ENCODE results near the gene LRRC3C. TPM values are rescaled to one million over a fixed set of nuclear protein-coding genes. Genes with fewer than 3 reads are reported as not detected.

LRRC3C gene
- total RNA-seq, 1 experiment from 2014 or later: not detected

DNA sequence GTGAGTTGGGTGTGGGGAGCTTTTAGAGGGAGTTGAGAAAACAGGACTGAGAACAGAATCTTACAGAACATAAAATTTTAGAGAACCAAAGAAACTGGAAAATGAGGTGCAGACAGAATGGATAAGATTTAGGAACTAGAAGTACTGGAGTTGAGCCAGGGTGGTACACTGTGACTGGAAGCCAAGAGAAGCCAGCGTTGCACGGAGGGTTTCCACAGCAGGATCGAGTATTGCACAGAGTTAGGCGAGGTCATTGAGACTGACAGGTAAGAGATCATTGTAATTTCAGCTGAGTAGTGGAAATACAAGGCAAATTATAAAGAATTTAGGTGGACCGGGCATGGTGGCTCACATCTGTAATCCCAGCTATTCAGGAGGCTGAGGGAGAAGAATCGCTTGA is 41.8 kb downstream of the LRRC3C start:
- CTCF ChIA-PET: interaction anchor here (0.6 to 109.6 kb wide), 29 partner anchors 1 to 1147 kb away, joined by 3 to 8195 read pairs (median 9); partner anchors contain the start of genes CSF3, ERBB2, GRB7 and GSDMA
- peaks cover 26% of the 10 kb centered on the region for H3K4me1 Mint-ChIP-seq (ENCODE audit: low read depth, unreplicated experiment)
- peak; percentile 73 for DNase-seq
- intact Hi-C loops (cut with micrococcal nuclease; ENCODE audit: unreplicated experiment): no loop called here
- TF ChIP-seq, protein P1, sequence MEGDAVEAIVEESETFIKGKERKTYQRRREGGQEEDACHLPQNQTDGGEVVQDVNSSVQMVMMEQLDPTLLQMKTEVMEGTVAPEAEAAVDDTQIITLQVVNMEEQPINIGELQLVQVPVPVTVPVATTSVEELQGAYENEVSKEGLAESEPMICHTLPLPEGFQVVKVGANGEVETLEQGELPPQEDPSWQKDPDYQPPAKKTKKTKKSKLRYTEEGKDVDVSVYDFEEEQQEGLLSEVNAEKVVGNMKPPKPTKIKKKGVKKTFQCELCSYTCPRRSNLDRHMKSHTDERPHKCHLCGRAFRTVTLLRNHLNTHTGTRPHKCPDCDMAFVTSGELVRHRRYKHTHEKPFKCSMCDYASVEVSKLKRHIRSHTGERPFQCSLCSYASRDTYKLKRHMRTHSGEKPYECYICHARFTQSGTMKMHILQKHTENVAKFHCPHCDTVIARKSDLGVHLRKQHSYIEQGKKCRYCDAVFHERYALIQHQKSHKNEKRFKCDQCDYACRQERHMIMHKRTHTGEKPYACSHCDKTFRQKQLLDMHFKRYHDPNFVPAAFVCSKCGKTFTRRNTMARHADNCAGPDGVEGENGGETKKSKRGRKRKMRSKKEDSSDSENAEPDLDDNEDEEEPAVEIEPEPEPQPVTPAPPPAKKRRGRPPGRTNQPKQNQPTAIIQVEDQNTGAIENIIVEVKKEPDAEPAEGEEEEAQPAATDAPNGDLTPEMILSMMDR (IDR thresholded peaks at IDR 0.05; ENCODE audit: unreplicated experiment): no peak
- BruUV-seq (replicated peaks): no TSS peak
- H3K4me3 Mint-ChIP-seq (ENCODE audit: low read depth, unreplicated experiment): no peak overlapping the region
- peaks cover 70% of the 10 kb centered on the region for H3K27me3 Mint-ChIP-seq (ENCODE audit: unreplicated experiment)
- H3K36me3 Mint-ChIP-seq (ENCODE audit: insufficient read depth, unreplicated experiment): peaks cover 21% of the 10 kb centered on the region
- peaks cover 3% of the 10 kb centered on the region for H3K9me3 Mint-ChIP-seq (ENCODE audit: low read depth, unreplicated experiment)
- H3K27ac Mint-ChIP-seq (ENCODE audit: unreplicated experiment): no peak overlapping the region

DNA sequence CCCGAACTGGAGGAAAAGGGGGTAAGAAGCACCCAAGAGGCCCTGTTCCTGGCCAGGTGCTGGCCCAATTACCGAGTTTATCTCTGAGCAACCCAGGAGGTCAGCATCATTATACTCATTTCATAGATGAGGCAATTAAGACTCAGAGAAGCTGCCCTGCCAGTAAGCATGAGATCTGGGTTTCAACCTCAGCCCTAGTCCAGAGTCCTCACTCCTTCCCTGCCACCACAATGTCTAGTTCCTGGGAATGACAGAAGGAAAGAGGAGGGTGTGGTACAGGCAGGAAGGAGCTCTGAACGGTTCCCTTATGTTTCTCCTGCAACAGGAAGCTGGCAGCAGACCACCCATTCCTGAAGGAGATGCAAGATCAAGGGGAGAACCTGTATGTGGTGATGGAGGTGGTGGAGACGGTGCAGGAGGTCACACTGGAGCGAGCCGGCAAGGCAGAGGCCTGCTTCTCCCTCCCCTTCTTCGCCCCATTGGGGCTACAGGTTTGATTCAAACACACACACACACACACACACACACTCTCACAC is 42.7 kb downstream of the LRRC3C start:
- intact Hi-C loops (cut with micrococcal nuclease; ENCODE audit: unreplicated experiment): loop anchor here (1.0 kb wide), 1 partner anchor 11 kb away; no protein-coding TSS in a partner anchor
- Mint-ChIP-seq H3K27me3 (ENCODE audit: unreplicated experiment) (peaks cover 69% of the 10 kb centered on the region), H3K36me3 (ENCODE audit: insufficient read depth, unreplicated experiment) (peaks cover 21% of the 10 kb centered on the region), H3K4me3 (ENCODE audit: low read depth, unreplicated experiment) (peak overlapping the region; percentile 5), H3K4me1 (ENCODE audit: low read depth, unreplicated experiment) (peaks cover 26% of the 10 kb centered on the region), H3K9me3 (ENCODE audit: low read depth, unreplicated experiment) (peaks cover 3% of the 10 kb centered on the region), H3K27ac (ENCODE audit: unreplicated experiment) (no peak overlapping the region)
- BruUV-seq (replicated peaks): TSS peak; percentile 41
- DNase-seq: peak; percentile 83
- TF ChIP-seq, protein P1 (IDR thresholded peaks at IDR 0.05; ENCODE audit: unreplicated experiment): no peak
- CTCF ChIA-PET: interaction anchor here (0.6 to 109.6 kb wide), 23 partner anchors 2 to 1148 kb away, joined by 3 to 8195 read pairs (median 17); partner anchors contain the start of genes CSF3, ERBB2, GRB7 and GSDMA

DNA sequence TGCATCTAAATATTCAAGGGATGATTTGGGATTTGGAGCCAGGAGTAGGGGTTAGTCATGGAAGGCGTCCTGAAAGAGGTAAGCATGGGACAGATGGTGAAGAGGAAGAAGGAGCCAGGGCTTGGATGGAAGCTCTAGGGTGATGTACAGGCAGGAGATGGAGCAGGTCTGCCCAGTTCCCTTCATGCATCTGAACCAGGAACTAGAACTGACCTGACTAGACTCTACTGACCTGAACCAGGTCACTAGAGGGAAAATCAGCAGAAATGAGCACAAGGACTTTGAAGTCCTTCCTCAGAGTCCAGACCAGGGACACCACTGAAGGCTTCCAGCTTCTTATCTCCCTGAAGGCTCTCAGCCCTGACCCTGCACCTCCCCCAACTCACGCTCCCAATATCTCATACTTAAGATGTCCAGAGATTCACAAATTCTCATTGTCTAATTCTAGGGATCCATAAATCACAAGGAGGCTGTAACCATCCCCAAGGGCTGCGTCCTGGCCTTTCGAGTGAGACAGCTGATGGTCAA is 43.6 kb downstream of the LRRC3C start:
- Mint-ChIP-seq H3K4me3 (ENCODE audit: low read depth, unreplicated experiment) (no peak overlapping the region), H3K36me3 (ENCODE audit: insufficient read depth, unreplicated experiment) (peaks cover 21% of the 10 kb centered on the region), H3K27me3 (ENCODE audit: unreplicated experiment) (peaks cover 73% of the 10 kb centered on the region), H3K27ac (ENCODE audit: unreplicated experiment) (no peak overlapping the region), H3K4me1 (ENCODE audit: low read depth, unreplicated experiment) (peaks cover 26% of the 10 kb centered on the region), H3K9me3 (ENCODE audit: low read depth, unreplicated experiment) (peaks cover 3% of the 10 kb centered on the region)
- CTCF ChIA-PET: interaction anchor here (0.5 to 109.6 kb wide), 27 partner anchors 3 to 798 kb away, joined by 3 to 8195 read pairs (median 11); partner anchors contain the start of genes CSF3, ERBB2, GRB7 and GSDMA
- intact Hi-C loops (cut with micrococcal nuclease; ENCODE audit: unreplicated experiment): no loop called here
- TF ChIP-seq, protein P1 (IDR thresholded peaks at IDR 0.05; ENCODE audit: unreplicated experiment): no peak
- no peak for DNase-seq
- BruUV-seq (replicated peaks): no TSS peak

DNA sequence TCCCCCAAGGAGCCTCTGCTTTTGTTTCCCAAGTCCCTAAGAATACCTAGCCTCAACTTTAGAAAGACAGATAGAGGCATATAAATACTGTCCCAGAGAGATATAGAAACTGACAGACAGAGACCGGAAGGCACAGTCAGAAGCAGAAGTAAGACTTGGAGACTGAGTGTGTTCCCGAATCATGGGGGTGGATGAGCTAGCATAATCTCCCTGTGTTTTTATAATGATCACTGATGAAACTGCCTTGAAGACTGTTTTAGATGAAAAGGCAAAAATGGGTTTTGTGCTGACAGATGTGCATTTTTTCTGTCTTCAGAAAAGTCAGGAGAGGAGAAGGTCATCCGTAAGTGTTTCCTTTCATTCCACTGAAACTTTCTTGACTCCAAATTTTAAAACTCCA is 44.7 kb downstream of the LRRC3C start:
- Mint-ChIP-seq H3K27me3 (ENCODE audit: unreplicated experiment) (peaks cover 84% of the 10 kb centered on the region), H3K27ac (ENCODE audit: unreplicated experiment) (no peak overlapping the region), H3K4me3 (ENCODE audit: low read depth, unreplicated experiment) (no peak overlapping the region), H3K9me3 (ENCODE audit: low read depth, unreplicated experiment) (no peaks in the 10 kb centered on the region), H3K36me3 (ENCODE audit: insufficient read depth, unreplicated experiment) (peaks cover 14% of the 10 kb centered on the region), H3K4me1 (ENCODE audit: low read depth, unreplicated experiment) (peaks cover 17% of the 10 kb centered on the region)
- no peak for DNase-seq
- BruUV-seq (replicated peaks): no TSS peak
- CTCF ChIA-PET: interaction anchor here (0.5 to 109.6 kb wide), 25 partner anchors 4 to 516 kb away, joined by 3 to 8195 read pairs (median 8); partner anchors contain the start of genes CSF3, ERBB2, GRB7 and GSDMA
- TF ChIP-seq, protein P1 (IDR thresholded peaks at IDR 0.05; ENCODE audit: unreplicated experiment): no peak
- intact Hi-C loops (cut with micrococcal nuclease; ENCODE audit: unreplicated experiment): no loop called here
